Keratinocyte (primary cell): ENCODE measurements around the gene SIMC1. TPM values are rescaled to one million over a fixed set of nuclear protein-coding genes. Genes with fewer than 3 reads are reported as not detected.
"Not testable (repeated sequence)": the region's sequence is repeated elsewhere in the genome, so short reads cannot be mapped to it uniquely, and the experiment has no call there.

Experiments used
- DNase-seq: peaks from one replicate; pipeline ENCODE4 v3.0.0-alpha.2; 2011; ENCODE audit warnings: low read depth, missing footprints, low spot score
- FAIRE-seq: peaks from 2 replicates; lab custom pipeline; 2011; peaks lifted over from hg19 to GRCh38; lab: Jason Lieb, UNC
- H2AFZ ChIP-seq: 2 replicates; pipeline ENCODE4 v1.6.0; 2012; ENCODE audit warnings: low read length, control low read depth, inconsistent platforms; ENCODE audit not compliant: control insufficient read depth
- H3K27ac ChIP-seq: 2 replicates; pipeline ENCODE4 v1.5.1; 2011; ENCODE audit warnings: low read length; ENCODE audit not compliant: control insufficient read depth, insufficient read depth
- H3K27me3 ChIP-seq: 3 replicates; pipeline ENCODE4 v1.6.0; 2011; ENCODE audit warnings: low read length; ENCODE audit not compliant: control insufficient read depth, insufficient read depth; ENCODE audit errors: extremely low read depth
- H3K36me3 ChIP-seq, 2 experiments: 2 replicates in 1 of 2; 3 replicates in 1 of 2; pipeline ENCODE4 v1.5.1; 2011; ENCODE audit warnings: low read length in 2 of 2, mild to moderate bottlenecking in 1 of 2; ENCODE audit not compliant: control insufficient read depth in 2 of 2, insufficient read depth in 2 of 2; ENCODE audit errors: extremely low read depth in 1 of 2
- H3K4me1 ChIP-seq: 3 replicates; pipeline ENCODE4 v1.5.1; 2011; ENCODE audit warnings: low read length; ENCODE audit not compliant: control insufficient read depth, insufficient read depth; ENCODE audit errors: extremely low read depth
- H3K4me2 ChIP-seq: 3 replicates; pipeline ENCODE4 v1.6.0; 2011; ENCODE audit warnings: low read depth, low read length; ENCODE audit not compliant: control insufficient read depth, insufficient read depth; ENCODE audit errors: extremely low read depth
- H3K4me3 ChIP-seq, 3 experiments: fragments of 200-600 bp in 1 of 3; sonication (generic) in 1 of 3; 2 replicates in 2 of 3; 3 replicates in 1 of 3; pipeline ENCODE4 v1.5.1; 2011 to 2016; ENCODE audit warnings: low read length in 3 of 3, mild to moderate bottlenecking in 3 of 3, control low read depth in 2 of 3, inconsistent platforms in 1 of 3, low read depth in 1 of 3, mixed read lengths in 1 of 3, mixed run types in 1 of 3, moderate library complexity in 1 of 3; ENCODE audit not compliant: control insufficient read depth in 2 of 3, insufficient read depth in 2 of 3; ENCODE audit errors: extremely low read depth in 1 of 3
- H3K79me2 ChIP-seq: 2 replicates; pipeline ENCODE4 v1.6.0; 2012; ENCODE audit warnings: low read length; ENCODE audit not compliant: control insufficient read depth, insufficient read depth
- H3K9ac ChIP-seq: 3 replicates; pipeline ENCODE4 v1.6.0; 2011; ENCODE audit warnings: low read length; ENCODE audit not compliant: control insufficient read depth, insufficient read depth; ENCODE audit errors: extremely low read depth
- H3K9me1 ChIP-seq: 3 replicates; pipeline ENCODE4 v1.6.0; 2011; ENCODE audit warnings: low read length; ENCODE audit not compliant: control insufficient read depth, insufficient read depth; ENCODE audit errors: extremely low read depth
- H3K9me3 ChIP-seq: 2 replicates; pipeline ENCODE4 v1.5.1; 2012; ENCODE audit warnings: low read depth, low read length; ENCODE audit not compliant: control insufficient read depth
- H4K20me1 ChIP-seq: 3 replicates; pipeline ENCODE4 v1.6.0; 2011; ENCODE audit warnings: low read length; ENCODE audit not compliant: control insufficient read depth, insufficient read depth; ENCODE audit errors: extremely low read depth
- dilution Hi-C: fragments of 300-500 bp; cut with MboI; formaldehyde crosslinking; loops from one replicate; pipeline ENCODE4 v1.7.0; 2020; ENCODE audit warnings: low sequenced_read_pairs; ENCODE audit not compliant: extremely low pct_ligation_motif_present
- polyA plus RNA-seq, 5 experiments: library from polyadenylated mRNA; depleted of rRNA in 3 of 5; stranded (reverse) in 3 of 5; stranded (forward) in 1 of 5; unstranded in 1 of 5; fragments of >200 nt; gene quantifications; 1 replicate in 1 of 5; 2 replicates in 3 of 5; 3 replicates in 1 of 5; pipeline versions ENCODE4 v1.2.1 to v1.2.3, GENCODE V29; 2011 to 2012; ENCODE audit warnings: missing spikeins in 2 of 5, low read depth in 1 of 5, low replicate concordance in 1 of 5
- TF ChIP-seq, protein P1 (sequence below), 3 experiments: IDR thresholded peaks in 1 of 3; conservative IDR thresholded peaks in 1 of 3; optimal IDR thresholded peaks in 1 of 3; 2 replicates in 2 of 3; 3 replicates in 1 of 3; pipeline versions ENCODE3 to v1.5.1; 2011; ENCODE audit warnings: low read length in 3 of 3, mild to moderate bottlenecking in 3 of 3, moderate library complexity in 2 of 3, control low read depth in 1 of 3, inconsistent platforms in 1 of 3; ENCODE audit not compliant: insufficient read depth in 2 of 3; ENCODE audit errors: extremely low read depth in 1 of 3

The SIMC1 gene
- polyA plus RNA-seq, 1 donor (not counting 4 experiments of a cell fraction or from before 2014, with no cell fraction given), result 5.2 TPM

DNA sequence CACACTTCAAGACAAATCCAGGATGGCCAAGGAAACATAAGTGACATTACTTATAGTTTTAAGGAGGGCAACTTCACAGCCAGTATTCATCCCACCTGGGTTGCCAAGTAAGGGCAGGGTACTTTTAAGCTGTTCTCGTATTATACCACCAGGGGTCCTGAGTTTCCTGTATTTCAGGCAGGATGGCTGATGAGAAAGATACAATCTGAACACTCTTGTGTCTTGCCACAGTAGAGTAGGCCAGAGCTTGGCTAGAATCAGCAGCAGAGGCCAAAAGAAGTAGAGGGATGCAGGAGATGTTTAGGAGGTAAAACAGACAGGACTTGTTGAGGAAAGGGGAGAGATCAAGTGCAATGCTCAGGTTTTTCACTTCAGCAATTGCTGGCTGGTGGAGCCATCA is 3.1 kb upstream of the SIMC1 start:
- H3K9me3 ChIP-seq, H3K9me1 ChIP-seq, H3K4me3 ChIP-seq, DNase-seq, H3K79me2 ChIP-seq, H3K27me3 ChIP-seq, H3K27ac ChIP-seq, dilution Hi-C loops, H3K36me3 ChIP-seq, H3K4me2 ChIP-seq, H2AFZ ChIP-seq, FAIRE-seq, H4K20me1 ChIP-seq, H3K9ac ChIP-seq, H3K4me1 ChIP-seq: not testable (repeated sequence)
- TF ChIP-seq, protein P1, sequence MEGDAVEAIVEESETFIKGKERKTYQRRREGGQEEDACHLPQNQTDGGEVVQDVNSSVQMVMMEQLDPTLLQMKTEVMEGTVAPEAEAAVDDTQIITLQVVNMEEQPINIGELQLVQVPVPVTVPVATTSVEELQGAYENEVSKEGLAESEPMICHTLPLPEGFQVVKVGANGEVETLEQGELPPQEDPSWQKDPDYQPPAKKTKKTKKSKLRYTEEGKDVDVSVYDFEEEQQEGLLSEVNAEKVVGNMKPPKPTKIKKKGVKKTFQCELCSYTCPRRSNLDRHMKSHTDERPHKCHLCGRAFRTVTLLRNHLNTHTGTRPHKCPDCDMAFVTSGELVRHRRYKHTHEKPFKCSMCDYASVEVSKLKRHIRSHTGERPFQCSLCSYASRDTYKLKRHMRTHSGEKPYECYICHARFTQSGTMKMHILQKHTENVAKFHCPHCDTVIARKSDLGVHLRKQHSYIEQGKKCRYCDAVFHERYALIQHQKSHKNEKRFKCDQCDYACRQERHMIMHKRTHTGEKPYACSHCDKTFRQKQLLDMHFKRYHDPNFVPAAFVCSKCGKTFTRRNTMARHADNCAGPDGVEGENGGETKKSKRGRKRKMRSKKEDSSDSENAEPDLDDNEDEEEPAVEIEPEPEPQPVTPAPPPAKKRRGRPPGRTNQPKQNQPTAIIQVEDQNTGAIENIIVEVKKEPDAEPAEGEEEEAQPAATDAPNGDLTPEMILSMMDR (optimal IDR thresholded peaks at IDR 0.05 in 1 of 3, IDR thresholded peaks at IDR 0.05 in 1 of 3, conservative IDR thresholded peaks at IDR 0.05 in 1 of 3; ENCODE audit: extremely low read depth in 1 of 3, insufficient read depth in 2 of 3, low read length in 3 of 3), result peak in 1 of 3 experiments; percentile 14

DNA sequence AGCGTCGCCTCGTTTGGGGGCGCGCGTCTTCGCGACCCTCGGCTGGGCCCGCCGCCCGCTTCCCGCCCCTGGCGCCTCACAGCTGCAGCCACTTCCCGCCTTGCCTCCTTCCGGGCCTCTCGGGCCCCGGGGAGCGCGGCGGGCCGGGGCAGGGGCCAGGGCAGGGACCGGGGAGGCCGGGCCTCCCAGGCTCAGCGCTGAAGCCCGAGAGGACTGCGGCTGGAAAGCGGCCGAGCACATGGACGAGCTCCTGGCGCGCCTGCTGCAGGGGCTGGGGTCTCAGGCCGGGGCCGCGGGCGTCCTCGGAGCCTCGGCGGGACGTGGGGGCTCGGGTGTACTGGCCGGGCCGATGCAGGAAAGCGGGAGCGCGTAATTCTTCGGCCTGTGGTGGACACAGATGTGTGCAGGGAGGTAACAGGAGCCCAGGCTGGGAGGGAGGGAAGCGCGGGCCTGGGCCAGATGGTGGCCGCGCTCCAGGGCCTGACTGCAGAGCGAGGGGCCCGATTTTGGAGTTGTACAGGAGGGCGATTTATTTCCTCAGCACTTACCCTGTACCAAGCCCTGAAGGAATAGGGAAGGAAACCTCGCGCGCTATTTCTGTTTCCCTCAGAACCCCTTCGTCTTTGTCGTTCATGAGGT is 540 bp downstream of the SIMC1 start:
- dilution Hi-C loops, H3K9ac ChIP-seq, FAIRE-seq: not testable (repeated sequence)

DNA sequence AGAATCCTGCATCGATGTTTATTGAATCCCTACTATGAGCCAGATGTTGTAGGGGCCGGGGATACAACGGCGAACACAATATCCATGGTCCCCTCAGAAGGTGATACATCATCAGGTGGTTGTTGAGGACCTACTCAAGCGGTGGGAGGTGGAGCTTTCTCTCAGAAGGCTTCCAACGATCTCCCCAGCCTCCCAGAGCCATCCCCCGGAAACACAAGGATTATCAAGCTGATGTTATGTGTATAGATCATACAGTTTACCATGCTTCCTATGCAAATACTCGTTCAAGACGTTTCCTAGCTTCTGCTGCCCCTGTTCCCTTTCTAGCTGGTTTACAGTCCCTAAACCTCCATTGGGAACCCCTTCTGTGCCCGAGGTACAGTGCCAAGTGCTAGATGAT is 1.1 kb downstream of the SIMC1 start:
- H4K20me1 ChIP-seq, H3K79me2 ChIP-seq, H3K4me1 ChIP-seq, H3K9ac ChIP-seq, H3K27ac ChIP-seq, H3K27me3 ChIP-seq, H3K4me3 ChIP-seq, H2AFZ ChIP-seq, DNase-seq, dilution Hi-C loops, H3K9me3 ChIP-seq, H3K36me3 ChIP-seq, H3K4me2 ChIP-seq, H3K9me1 ChIP-seq: not testable (repeated sequence)
- FAIRE-seq, result peak; percentile 86

More for the DNA sequence above, 540 bp downstream of the SIMC1 start:
- not testable (repeated sequence) for H3K4me2 ChIP-seq, H3K27me3 ChIP-seq, H3K79me2 ChIP-seq, H3K36me3 ChIP-seq, DNase-seq, H3K4me1 ChIP-seq, H3K9me1 ChIP-seq, H4K20me1 ChIP-seq, H2AFZ ChIP-seq, H3K27ac ChIP-seq, H3K9me3 ChIP-seq
- H3K4me3 ChIP-seq, result peak overlapping the region in 1 of 3 experiments; percentile 23

DNA sequence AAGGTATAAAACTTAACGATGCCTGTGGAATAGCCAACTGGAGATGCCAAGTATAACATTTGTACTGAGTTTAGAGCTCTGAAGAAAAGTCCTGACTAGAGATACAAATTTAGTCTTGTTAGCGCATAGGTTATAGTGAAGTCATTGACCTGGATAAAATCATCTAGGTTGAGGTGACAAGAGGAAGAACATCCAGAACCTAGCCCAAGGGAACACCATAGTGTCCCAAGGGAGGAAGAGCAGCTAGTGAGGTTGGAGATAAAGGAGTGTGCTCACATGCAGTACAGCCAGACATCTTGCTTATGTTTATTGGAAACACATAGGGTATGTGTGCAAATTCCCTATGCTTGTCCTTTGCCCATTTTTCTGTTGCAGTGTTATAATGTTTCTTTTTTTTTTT is 6.1 kb downstream of the SIMC1 start:
- H2AFZ ChIP-seq, H3K27ac ChIP-seq, H3K4me2 ChIP-seq, H3K9ac ChIP-seq, H3K36me3 ChIP-seq, H4K20me1 ChIP-seq, H3K9me1 ChIP-seq, H3K4me3 ChIP-seq, H3K79me2 ChIP-seq, FAIRE-seq, H3K27me3 ChIP-seq, H3K4me1 ChIP-seq, dilution Hi-C loops, DNase-seq, H3K9me3 ChIP-seq: not testable (repeated sequence)
